NCI-H1417 (cell line): ENCODE data around the gene EHMT1.

Experiments used
- DNase-seq, 3 experiments: peaks; one replicate each; lab custom pipeline; 2025; lab: John Stamatoyannopoulos, UW

Gene EHMT1

GRCh38 chr9:137739371-137740309, 120.8 kb downstream of the EHMT1 start:
- DNase-seq, result peak in 2 of 3 experiments; percentile 26 to 44

DNA sequence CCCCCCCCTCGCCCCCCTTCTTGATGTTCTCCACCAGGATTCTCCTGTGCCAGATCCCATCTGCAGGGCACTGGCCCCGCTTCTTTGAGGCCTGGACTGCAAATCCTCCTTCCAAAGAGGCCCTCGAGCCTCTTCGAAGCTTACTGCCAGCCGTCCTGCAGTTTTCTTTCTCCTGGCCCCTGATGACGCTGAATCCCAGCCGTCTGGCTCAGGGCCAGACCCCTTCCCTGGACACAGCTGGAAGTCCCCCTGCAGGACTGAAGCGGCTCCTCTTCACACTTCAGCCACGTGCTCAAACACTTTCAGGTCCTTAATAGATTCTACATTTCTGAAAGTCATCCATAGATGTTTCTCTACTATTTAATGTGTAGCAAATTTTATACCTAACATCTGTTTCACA, 121.5 kb downstream of the EHMT1 start:
- DNase-seq, result peak; percentile 40 to 91 (median 77)

GRCh38 chr9:137741330-137741729, 122.5 kb downstream of the EHMT1 start:
- no peak for DNase-seq

DNA sequence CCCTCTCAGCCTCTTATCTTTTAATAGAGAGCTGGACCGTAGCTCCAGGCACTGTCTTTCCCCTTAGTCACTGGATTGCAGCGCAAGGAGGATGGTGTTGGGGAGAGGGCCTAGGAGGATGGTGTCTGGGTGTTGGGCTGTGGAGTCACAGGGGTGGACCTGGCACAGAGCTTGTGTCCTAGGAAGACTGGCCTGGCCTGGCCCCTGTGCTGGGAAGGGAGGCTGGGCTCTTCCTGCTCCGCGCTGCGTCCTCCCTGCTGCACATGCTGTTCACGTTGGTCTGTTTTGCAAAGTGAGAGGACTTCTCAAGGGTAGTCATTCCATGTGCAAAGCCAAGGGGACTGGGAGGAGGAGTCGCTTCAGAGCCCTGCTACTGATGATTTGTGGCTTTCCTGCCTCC, 123.9 kb downstream of the EHMT1 start:
- no peak for DNase-seq

DNA sequence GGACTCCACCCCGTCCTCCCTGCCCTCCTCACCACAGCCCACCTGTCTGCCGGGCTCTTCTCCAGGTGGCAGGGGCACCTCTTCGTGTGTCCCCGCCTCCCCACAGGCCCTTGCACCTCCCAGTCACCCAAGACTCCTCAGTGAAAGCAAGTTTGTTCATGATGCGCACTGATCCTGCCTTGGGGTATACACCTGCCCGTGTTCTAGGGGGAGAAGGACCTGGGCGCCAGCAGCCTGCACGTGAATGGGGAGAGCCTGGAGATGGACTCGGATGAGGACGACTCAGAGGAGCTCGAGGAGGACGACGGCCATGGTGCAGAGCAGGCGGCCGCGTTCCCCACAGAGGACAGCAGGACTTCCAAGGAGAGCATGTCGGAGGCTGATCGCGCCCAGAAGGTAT, 124.9 kb downstream of the EHMT1 start:
- DNase-seq, result no peak

DNA sequence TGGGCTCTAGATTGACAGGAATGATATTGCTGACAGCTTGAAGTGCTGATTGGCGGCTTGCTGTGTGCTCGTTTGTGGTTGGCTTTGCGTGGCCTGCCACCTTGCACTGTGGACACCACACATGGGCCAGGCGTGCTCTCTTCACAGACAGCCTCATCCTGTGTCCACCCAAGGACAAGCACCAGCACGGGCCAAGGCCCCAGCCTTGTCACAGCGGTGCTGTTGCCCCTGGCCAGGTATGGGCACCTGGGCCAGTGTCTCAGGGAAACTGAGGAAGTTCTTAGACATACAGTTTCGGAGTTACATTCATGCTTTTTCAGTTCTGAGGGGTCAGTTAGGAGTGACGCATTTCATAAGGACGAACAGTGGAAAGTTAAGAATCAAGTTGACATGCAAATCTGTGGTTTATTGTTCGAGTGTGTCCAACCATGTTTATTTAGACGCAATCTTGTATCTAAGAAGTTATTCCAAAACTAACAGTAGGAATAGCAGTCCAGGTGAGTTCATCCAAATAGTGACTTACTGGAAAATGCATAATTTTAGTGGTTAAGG, 125.9 kb downstream of the EHMT1 start:
- no peak for DNase-seq

- peak; percentile 50 to 92 (median 83) for DNase-seq
These were observed 126.8 kb downstream of the EHMT1 start for GRCh38 chr9:137745541-137745991.

DNA sequence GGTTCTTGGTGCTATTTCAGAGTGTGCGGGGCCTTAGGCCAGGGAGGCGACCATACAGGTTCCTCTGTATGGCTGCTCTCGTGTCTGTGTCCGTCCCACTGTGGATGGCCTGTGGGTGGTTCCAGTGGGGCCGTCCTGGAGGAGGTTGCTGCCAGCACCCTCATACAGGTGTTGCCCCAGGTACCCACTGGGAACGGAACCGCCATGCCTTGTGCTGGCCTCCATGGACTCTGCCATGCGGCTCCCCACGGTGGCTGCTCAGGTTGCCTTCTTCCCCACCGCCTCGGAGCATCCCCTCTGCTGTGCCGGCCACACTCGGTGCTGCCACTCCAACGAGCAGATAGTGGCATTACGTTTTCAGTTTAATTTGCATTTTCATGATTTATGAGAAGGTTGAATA, 129.5 kb downstream of the EHMT1 start:
- no peak for DNase-seq

GRCh38 chr9:137748741-137749140, 129.9 kb downstream of the EHMT1 start:
- no peak for DNase-seq

DNA sequence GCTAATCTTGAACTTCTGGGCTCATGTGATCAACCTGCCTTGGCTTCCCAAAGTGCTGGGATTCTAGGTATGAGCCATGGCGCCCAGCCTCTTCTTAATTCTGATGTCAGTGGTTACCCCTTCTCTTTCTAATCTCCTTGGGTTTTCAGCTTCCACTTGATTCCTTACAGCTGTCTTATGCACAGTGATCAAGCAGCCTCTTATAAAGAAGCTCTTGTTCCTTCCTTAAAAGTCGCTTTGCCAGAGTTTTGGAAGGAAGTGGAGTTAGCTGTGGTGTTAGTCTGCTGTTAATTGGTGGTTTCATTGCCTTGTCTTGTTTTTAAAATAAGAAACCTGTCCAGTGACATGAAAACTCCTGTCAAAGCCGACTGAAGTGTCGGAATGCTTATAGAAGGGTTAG, 130.7 kb downstream of the EHMT1 start:
- DNase-seq, result no peak

DNA sequence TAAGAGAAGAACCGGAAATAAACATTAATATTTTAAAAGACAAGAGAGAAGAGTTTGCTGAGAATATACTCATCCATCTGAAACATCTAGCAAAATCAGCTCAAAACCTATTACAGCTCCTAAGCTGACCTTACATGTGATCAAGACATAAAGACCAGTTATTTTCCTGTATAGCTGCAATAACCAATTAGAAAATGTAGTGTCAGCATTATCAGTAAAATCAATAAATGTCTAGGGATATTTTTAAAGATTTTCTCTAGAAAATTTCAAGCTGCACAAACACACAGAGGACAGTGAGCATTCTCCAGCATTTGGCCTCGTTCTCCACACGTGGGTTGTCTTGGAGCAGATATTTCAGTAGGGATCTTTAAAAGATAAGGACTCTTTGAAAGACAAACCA, 131.2 kb downstream of the EHMT1 start:
- DNase-seq, result no peak

- DNase-seq, result no peak
These were observed 131.8 kb downstream of the EHMT1 start for GRCh38 chr9:137750566-137750965.

DNA sequence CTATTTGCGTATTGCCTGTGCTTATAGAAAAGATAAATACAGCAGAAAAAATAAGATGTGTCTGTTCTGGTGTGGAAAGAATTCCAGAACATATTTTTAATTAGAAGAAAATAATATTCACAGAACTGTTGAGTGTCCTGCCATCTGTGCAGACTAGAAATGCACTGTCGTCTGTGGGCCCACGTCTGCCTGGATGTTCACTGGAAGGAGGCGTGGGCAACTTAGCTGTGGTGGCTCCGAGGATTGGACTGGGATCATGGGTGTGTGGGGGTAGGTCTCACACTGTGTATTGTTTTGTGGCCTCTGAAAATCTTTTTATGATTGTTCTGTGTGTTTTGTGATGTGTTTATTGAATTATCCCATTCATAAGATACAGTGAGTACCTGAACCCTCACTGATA, 132.8 kb downstream of the EHMT1 start:
- no peak for DNase-seq

DNA sequence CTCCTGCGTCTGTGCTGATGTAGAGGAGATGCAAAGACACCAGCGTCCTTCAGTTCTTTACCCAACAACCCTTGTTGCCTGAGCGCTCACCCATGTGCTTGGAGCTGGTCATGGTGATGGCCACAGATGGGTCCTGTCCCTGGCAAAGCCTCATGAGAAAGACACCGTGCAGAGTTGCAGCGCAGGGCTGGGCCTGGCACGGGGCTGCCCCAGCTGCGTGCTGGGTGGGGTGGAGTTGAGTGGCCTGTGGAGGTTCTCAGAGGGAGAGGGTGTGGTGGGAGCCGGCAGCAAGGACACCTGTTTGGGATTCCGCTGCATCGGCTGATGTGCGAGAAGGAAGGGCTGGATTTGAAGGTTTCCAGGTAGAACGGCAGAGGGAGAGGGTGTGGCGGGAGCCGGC, 133.6 kb downstream of the EHMT1 start:
- DNase-seq, result no peak

DNA sequence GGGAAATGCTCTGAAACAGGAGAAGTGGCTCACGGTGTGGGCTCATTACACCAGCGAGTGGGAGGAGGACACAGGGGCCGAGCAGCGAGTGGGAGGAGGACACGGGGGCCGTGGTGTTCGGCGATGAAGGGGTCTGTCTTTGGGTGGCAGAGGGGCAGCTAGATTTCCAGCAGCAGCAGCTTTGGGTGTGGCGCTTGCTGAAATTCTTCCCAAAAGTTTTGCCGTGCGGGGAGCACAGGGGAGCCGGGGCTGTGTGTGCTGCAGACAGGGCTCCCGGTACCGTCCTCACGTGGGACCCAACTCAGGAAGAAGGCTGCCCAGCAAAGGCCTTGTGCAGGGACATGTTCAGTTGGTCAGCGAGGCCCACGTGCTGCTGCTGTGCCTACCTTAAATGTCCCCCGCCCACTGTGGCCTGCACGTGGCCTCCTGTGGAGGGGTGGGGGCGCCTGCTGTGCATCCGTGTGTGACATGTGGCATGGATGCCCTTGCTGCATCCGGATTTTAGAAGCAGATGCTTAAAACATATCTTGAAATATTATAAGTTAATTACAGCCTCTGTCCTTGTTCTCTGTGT, 134.5 kb downstream of the EHMT1 start:
- DNase-seq, result no peak

DNA sequence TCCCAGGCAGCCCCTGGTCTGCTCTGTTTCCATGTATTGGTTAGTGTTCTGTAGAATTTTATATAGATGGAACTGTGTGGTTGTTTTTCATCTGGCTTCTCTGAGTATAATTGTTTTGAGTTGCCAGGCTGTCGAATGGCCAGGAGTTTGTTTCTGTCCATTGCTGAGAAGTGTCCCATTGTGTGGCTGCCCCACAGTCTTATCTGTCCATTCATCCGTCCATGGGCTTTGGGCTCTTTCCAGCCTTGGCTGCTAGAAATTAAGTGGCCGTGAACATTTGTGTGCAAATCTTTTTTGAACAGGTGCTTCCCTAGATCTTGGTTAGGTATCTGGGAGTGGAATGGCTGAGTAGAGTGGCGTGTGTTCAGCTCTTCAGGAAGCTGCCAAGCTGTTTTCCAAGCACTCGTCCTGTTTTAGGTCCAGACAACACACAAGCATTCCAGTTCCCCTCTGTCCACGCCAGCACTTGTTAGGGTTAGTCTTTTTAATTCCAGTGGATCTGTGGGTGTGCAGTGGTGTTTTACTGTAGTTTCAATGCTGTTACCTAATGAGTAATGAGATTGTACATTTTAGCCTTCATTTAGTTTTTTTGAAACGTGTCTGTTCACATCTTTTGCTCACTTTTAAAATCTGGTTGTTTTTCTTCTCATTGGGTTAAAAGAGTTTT, 136.6 kb downstream of the EHMT1 start:
- no peak for DNase-seq

DNA sequence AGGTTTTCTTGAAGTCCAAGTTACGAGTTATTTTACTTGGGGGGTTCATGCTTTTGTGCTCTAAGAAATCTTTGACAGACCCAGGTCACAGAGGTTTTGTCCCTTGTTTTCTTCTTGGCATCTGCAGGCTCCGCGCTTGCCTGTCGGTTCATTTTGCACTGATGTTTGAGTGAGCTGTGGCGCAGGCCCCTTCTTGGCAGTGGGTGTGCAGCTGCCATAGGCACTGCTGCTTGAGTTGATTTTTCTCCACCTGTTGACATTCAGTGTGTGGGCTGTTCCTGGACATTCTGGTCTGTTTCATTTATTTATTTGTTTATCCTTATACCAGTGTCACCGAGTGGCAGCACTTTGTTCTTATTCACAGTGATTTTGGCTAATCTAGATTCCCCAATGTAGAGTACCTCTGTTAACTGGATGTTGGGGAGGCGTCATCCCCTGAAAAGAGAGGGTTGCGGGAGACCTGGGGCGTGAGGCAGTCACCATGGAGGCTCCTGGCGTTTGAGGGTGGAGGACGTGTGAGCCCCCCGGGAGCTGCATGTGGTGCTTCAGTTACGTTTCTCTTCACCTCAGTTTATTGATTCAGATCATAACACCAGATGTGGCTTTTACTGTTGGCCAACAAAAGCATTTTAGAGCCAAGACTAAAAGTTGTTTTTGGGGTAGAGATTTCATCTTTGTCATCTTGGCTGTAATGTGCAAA, 137.4 kb downstream of the EHMT1 start:
- no peak for DNase-seq

GRCh38 chr9:137757139-137757538, 138.3 kb downstream of the EHMT1 start:
- DNase-seq, result no peak

- DNase-seq, result no peak
These were observed 138.8 kb downstream of the EHMT1 start for GRCh38 chr9:137757613-137758029.

GRCh38 chr9:137758067-137758466, 139.3 kb downstream of the EHMT1 start:
- no peak for DNase-seq

DNA sequence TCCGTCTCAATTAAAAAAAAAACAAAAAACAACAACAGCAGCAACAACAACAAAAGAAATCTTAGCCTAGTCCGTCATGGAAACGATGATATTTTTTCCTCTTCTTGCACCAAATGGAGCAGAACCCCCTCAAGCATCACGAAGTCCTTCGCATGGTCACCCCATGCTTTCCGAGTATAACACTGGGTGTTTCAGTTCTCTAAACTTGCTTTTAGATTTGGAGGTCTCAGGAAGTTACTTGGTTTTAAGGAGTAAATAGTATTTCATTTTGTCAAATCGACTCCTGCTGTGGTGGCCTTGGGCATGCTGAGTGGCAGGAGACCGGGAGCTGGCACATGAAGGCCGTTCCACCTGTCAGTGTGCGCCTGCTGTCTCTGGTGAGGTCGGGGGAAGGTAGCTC, 140.3 kb downstream of the EHMT1 start:
- DNase-seq, result no peak
